SK-N-SH (cell line): Measurements from ENCODE around the gene NAV2.

Experiments
- ELF1 ChIP-seq: IDR thresholded peaks from 2 replicates; pipeline ENCODE4 v1.4.0; 2012
- EZH2phosphoT487 ChIP-seq: fragments of 200-600 bp; sonication (generic); IDR thresholded peaks from 2 replicates; pipeline ENCODE4 v1.6.1; 2017; ENCODE audit warnings: low read depth, mixed run types, mild to moderate bottlenecking, antibody characterized with exemption, moderate library complexity, borderline replicate concordance
- FOXM1 ChIP-seq: IDR thresholded peaks from 2 replicates; pipeline ENCODE4 v1.4.0; 2012; ENCODE audit warnings: low read depth, mild to moderate bottlenecking
- GATA2 ChIP-seq: sonication (generic); formaldehyde crosslinking; IDR thresholded peaks from 2 replicates; pipeline ENCODE4 v1.5.0; 2020; ENCODE audit warnings: mild to moderate bottlenecking, missing genetic modification reagents
- NRF1 ChIP-seq: IDR thresholded peaks from 2 replicates; pipeline ENCODE4 v1.6.1; 2012; ENCODE audit warnings: low read depth, mild to moderate bottlenecking, low read length
- POLR2AphosphoS5 ChIP-seq: IDR thresholded peaks from 2 replicates; pipeline ENCODE4 v1.6.1; 2012; ENCODE audit warnings: low read depth, low read length
- RFX5 ChIP-seq: IDR thresholded peaks from 2 replicates; pipeline ENCODE4 v1.6.1; 2012; ENCODE audit warnings: mild to moderate bottlenecking, improper control_type of control experiment, low read length
- RXRA ChIP-seq: IDR thresholded peaks from 2 replicates; pipeline ENCODE4 v1.4.0; 2012; ENCODE audit warnings: low read depth, mild to moderate bottlenecking, borderline replicate concordance
- SIN3A ChIP-seq: IDR thresholded peaks from 2 replicates; pipeline ENCODE4 v1.6.1; 2012; ENCODE audit warnings: low read depth, mild to moderate bottlenecking, low read length, moderate library complexity, borderline replicate concordance
- YY1 ChIP-seq: IDR thresholded peaks from 2 replicates; pipeline ENCODE4 v1.4.0; 2012; ENCODE audit warnings: low read depth, mild to moderate bottlenecking
- TF ChIP-seq, protein P1 (sequence below): fragments of 200-600 bp; sonication (generic); IDR thresholded peaks from 2 replicates; pipeline ENCODE4 v1.6.1; 2017; ENCODE audit warnings: antibody characterized with exemption, mild to moderate bottlenecking, moderate library complexity

DNA sequence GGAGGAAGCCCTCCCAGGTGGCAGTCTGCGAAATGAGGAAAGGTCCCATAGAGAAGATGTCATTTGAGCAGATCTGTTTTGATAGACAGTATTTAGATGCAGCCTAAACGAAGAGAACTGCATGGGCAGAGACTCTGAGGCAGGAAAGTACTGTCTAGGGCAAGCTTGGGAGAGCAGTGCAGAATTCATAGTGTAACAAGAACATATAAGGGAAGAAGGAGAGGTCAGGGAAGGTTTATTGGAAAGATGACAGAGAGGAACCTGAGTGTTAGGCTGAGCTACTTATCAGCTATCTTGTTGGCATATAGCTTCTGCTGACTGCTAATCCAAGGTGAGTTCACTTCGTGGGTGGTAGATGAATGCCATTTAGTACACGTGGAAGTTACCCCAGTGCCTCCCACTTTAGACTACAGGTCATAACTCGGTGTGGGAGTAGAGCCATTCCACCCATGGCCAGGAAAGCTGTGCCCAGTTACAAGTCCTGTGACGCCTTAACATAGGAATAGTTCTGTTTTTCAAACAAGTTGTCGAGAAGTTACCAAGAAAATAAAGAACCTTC lies 348.1 kb downstream of the NAV2 start:
- TF ChIP-seq, protein P1, sequence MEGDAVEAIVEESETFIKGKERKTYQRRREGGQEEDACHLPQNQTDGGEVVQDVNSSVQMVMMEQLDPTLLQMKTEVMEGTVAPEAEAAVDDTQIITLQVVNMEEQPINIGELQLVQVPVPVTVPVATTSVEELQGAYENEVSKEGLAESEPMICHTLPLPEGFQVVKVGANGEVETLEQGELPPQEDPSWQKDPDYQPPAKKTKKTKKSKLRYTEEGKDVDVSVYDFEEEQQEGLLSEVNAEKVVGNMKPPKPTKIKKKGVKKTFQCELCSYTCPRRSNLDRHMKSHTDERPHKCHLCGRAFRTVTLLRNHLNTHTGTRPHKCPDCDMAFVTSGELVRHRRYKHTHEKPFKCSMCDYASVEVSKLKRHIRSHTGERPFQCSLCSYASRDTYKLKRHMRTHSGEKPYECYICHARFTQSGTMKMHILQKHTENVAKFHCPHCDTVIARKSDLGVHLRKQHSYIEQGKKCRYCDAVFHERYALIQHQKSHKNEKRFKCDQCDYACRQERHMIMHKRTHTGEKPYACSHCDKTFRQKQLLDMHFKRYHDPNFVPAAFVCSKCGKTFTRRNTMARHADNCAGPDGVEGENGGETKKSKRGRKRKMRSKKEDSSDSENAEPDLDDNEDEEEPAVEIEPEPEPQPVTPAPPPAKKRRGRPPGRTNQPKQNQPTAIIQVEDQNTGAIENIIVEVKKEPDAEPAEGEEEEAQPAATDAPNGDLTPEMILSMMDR, result no peak
- no peak for TF ChIP-seq NRF1
- no peak for TF ChIP-seq ELF1
- no peak for TF ChIP-seq FOXM1
- TF ChIP-seq YY1, result no peak
- no peak for TF ChIP-seq EZH2phosphoT487
- TF ChIP-seq SIN3A, result no peak
- TF ChIP-seq POLR2AphosphoS5, result no peak
- no peak for TF ChIP-seq RFX5
- no peak for TF ChIP-seq GATA2 (CRISPR knock-in tag)
- TF ChIP-seq RXRA, result no peak
